Coronary artery (tissue), 2 donors: ENCODE data around the gene SDHAF3.

Experiments used
- DNase-seq: peaks from one replicate; pipeline ENCODE4 v3.0.0-alpha.2; 2017; ENCODE audit warnings: low spot score
- H3K27ac ChIP-seq, 2 donors: fragments of 200-600 bp; sonication (generic); one replicate each; pipeline ENCODE4 v1.5.1; 2016 to 2019
- H3K4me3 ChIP-seq: fragments of 200-600 bp; sonication (generic); 2 replicates; pipeline ENCODE4 v1.5.1; 2016; ENCODE audit warnings: mild to moderate bottlenecking, moderate library complexity
- TF ChIP-seq, protein P1 (sequence below): fragments of 200-600 bp; sonication (generic); IDR thresholded peaks from one replicate; pipeline ENCODE4 v1.5.1; 2019; ENCODE audit warnings: antibody characterized with exemption

The SDHAF3 gene

GRCh38 chr7:97224316-97224715, 106.8 kb downstream of the SDHAF3 start:
- TF ChIP-seq, protein P1, sequence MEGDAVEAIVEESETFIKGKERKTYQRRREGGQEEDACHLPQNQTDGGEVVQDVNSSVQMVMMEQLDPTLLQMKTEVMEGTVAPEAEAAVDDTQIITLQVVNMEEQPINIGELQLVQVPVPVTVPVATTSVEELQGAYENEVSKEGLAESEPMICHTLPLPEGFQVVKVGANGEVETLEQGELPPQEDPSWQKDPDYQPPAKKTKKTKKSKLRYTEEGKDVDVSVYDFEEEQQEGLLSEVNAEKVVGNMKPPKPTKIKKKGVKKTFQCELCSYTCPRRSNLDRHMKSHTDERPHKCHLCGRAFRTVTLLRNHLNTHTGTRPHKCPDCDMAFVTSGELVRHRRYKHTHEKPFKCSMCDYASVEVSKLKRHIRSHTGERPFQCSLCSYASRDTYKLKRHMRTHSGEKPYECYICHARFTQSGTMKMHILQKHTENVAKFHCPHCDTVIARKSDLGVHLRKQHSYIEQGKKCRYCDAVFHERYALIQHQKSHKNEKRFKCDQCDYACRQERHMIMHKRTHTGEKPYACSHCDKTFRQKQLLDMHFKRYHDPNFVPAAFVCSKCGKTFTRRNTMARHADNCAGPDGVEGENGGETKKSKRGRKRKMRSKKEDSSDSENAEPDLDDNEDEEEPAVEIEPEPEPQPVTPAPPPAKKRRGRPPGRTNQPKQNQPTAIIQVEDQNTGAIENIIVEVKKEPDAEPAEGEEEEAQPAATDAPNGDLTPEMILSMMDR: no peak
- H3K4me3 ChIP-seq: no peak overlapping the region
- no peak overlapping the region for H3K27ac ChIP-seq
- no peak for DNase-seq

GRCh38 chr7:97226541-97226940, 109.0 kb downstream of the SDHAF3 start:
- no peak overlapping the region for H3K27ac ChIP-seq
- TF ChIP-seq, protein P1: no peak
- H3K4me3 ChIP-seq: no peak overlapping the region
- no peak for DNase-seq
